GM23248 (cell line): ENCODE measurements around the gene PKIB. TPM values are rescaled to one million over a fixed set of nuclear protein-coding genes. Genes with fewer than 3 reads are reported as not detected.

ENCODE experiments used
- DNase-seq: peaks from one replicate; pipeline ENCODE4 v3.0.0-alpha.2; 2015
- H2AFZ ChIP-seq: fragments of 200-600 bp; sonication (generic); 2 replicates; pipeline ENCODE4 v1.6.1; 2016; ENCODE audit warnings: antibody characterized with exemption
- H3F3A ChIP-seq: fragments of 200-600 bp; sonication (generic); 2 replicates; pipeline ENCODE4 v1.6.1; 2016; ENCODE audit warnings: mild to moderate bottlenecking, antibody characterized with exemption, mixed run types; ENCODE audit not compliant: insufficient read depth
- H3K27ac ChIP-seq: fragments of 200-600 bp; sonication (generic); 2 replicates; pipeline ENCODE4 v1.5.1; 2016; ENCODE audit warnings: mild to moderate bottlenecking
- H3K27me3 ChIP-seq: fragments of 200-600 bp; sonication (generic); replicated peaks from 2 replicates; pipeline ENCODE4 v1.6.1; 2016; ENCODE audit warnings: mild to moderate bottlenecking; ENCODE audit not compliant: insufficient read depth
- H3K36me3 ChIP-seq: fragments of 200-600 bp; sonication (generic); 2 replicates; pipeline ENCODE4 v1.6.1; 2016; ENCODE audit warnings: low read depth, mild to moderate bottlenecking
- H3K4me1 ChIP-seq: fragments of 200-600 bp; sonication (generic); 2 replicates; pipeline ENCODE4 v1.6.1; 2016; ENCODE audit warnings: mild to moderate bottlenecking; ENCODE audit not compliant: insufficient read depth
- H3K4me2 ChIP-seq: fragments of 200-600 bp; sonication (generic); one replicate; pipeline ENCODE4 v1.6.1; 2016; ENCODE audit warnings: mild to moderate bottlenecking; ENCODE audit not compliant: unreplicated experiment
- H3K4me3 ChIP-seq: fragments of 200-600 bp; sonication (generic); 2 replicates; pipeline ENCODE4 v1.5.1; 2016; ENCODE audit warnings: mild to moderate bottlenecking
- H3K79me2 ChIP-seq: fragments of 200-600 bp; sonication (generic); 2 replicates; pipeline ENCODE4 v1.6.1; 2016; ENCODE audit warnings: mild to moderate bottlenecking; ENCODE audit not compliant: insufficient read depth
- H3K9ac ChIP-seq: fragments of 200-600 bp; sonication (generic); 2 replicates; pipeline ENCODE4 v1.6.1; 2016; ENCODE audit warnings: mild to moderate bottlenecking
- H3K9me2 ChIP-seq: fragments of 200-600 bp; sonication (generic); 2 replicates; pipeline ENCODE4 v1.6.1; 2016; ENCODE audit warnings: mixed run types, mild to moderate bottlenecking, moderate library complexity; ENCODE audit not compliant: insufficient read depth
- H3K9me3 ChIP-seq: fragments of 200-600 bp; sonication (generic); one replicate; pipeline ENCODE4 v1.6.1; 2017; ENCODE audit warnings: low read depth
- H4K20me1 ChIP-seq: fragments of 200-600 bp; sonication (generic); 2 replicates; pipeline ENCODE4 v1.6.0; 2016; ENCODE audit not compliant: insufficient read depth
- EZH2 ChIP-seq: fragments of 200-600 bp; sonication (generic); IDR thresholded peaks from 2 replicates; pipeline ENCODE4 v1.6.1; 2018; ENCODE audit warnings: antibody characterized with exemption, mild to moderate bottlenecking; ENCODE audit not compliant: insufficient read depth, poor library complexity, severe bottlenecking
- EZH2phosphoT487 ChIP-seq: fragments of 200-600 bp; sonication (generic); IDR thresholded peaks from 2 replicates; pipeline ENCODE4 v1.6.1; 2018; ENCODE audit warnings: antibody characterized with exemption, moderate library complexity, mild to moderate bottlenecking, low read depth; ENCODE audit not compliant: insufficient read depth
- WGBS, 2 experiments: methylation state at CpG; one replicate each; pipeline ENCODE4 v1.1.6; 2015 to 2017; ENCODE audit warnings: low lambda C conversion rate in 2 of 2, low coverage in 1 of 2; ENCODE audit errors: missing lambda C conversion rate in 2 of 2; 5-methylcytosine and 5-hydroxymethylcytosine counted together
- in situ Hi-C: fragments of 300-500 bp; cut with MboI; formaldehyde crosslinking; loops from 2 replicates; pipeline ENCODE4 v1.15.0; 2020
- polyA plus RNA-seq: library from polyadenylated mRNA; unstranded; fragments of >200 nt; fragmentation: Nextera tagmentation; extraction: Ambion mirVana; gene quantifications from 2 replicates; pipeline ENCODE4 v1.2.1, GENCODE V29; 2016
- total RNA-seq: library from RNA; depleted of rRNA; stranded (reverse); fragments of >200 nt; shearing (Covaris generic); gene quantifications from 2 replicates; pipeline ENCODE4 v1.2.3, GENCODE V29; 2014

PKIB gene
- total and polyA plus RNA-seq, 2 experiments from 2014 or later = 0.40 TPM; not detected in 1

- no peaks in the 10 kb centered on the region for H3K9me3 ChIP-seq
- no peak overlapping the region for H3K27ac ChIP-seq
- no peak overlapping the region for H3K4me3 ChIP-seq
- no peaks in the 10 kb centered on the region for H3K36me3 ChIP-seq
- no peak overlapping the region for H3K9ac ChIP-seq
- H4K20me1 ChIP-seq = no peaks in the 10 kb centered on the region
- H2AFZ ChIP-seq = no peak overlapping the region
- no peaks in the 10 kb centered on the region for H3K9me2 ChIP-seq
- DNase-seq = peak; percentile 11
- H3K79me2 ChIP-seq = no peaks in the 10 kb centered on the region
- TF ChIP-seq EZH2phosphoT487 (no peak), EZH2 (no peak)
- in situ Hi-C loops = no loop called here
- no peaks in the 10 kb centered on the region for H3K27me3 ChIP-seq
- H3K4me1 ChIP-seq = peaks cover 6% of the 10 kb centered on the region
- no peak overlapping the region for H3K4me2 ChIP-seq
- no peaks in the 10 kb centered on the region for H3F3A ChIP-seq
Observed at GRCh38 chr6:122651604-122652003, 41.4 kb downstream of the PKIB start.

DNA sequence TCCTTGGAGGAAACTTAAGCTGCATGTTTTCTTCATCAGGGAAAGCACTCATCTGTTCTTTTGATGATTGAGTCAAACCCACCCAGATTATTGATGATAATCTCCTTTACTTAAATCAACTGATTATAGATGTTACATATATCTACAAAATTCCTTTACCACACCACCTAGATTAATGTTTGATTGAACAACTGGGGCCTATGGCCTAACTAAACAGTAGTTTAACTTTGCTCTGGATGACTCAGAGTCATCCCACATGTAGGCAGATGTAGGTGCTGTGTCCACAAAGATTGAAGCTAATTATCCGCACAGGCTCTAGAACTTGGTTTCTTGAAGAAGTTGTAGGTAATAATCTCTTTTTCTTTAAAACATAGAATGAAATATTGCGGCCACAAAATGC is 42.2 kb downstream of the PKIB start:
- in situ Hi-C loops = no loop called here
- no peaks in the 10 kb centered on the region for H3K36me3 ChIP-seq
- H4K20me1 ChIP-seq = no peaks in the 10 kb centered on the region
- TF ChIP-seq EZH2 (no peak), EZH2phosphoT487 (no peak)
- H3K9me3 ChIP-seq = no peaks in the 10 kb centered on the region
- H3F3A ChIP-seq = no peaks in the 10 kb centered on the region
- H3K4me2 ChIP-seq = no peak overlapping the region
- 60 to 61% methylated on average over 2 of the region's 2 CpGs for WGBS, 2 experiments
- H2AFZ ChIP-seq = no peak overlapping the region
- H3K27ac ChIP-seq = no peak overlapping the region
- H3K9me2 ChIP-seq = no peaks in the 10 kb centered on the region
- H3K9ac ChIP-seq = no peak overlapping the region
- H3K4me3 ChIP-seq = no peak overlapping the region
- H3K4me1 ChIP-seq = peaks cover 6% of the 10 kb centered on the region
- no peak for DNase-seq
- no peaks in the 10 kb centered on the region for H3K79me2 ChIP-seq
- no peaks in the 10 kb centered on the region for H3K27me3 ChIP-seq

GRCh38 chr6:122653094-122653493 is 42.9 kb downstream of the PKIB start:
- Histone ChIP-seq H3K36me3 (no peaks in the 10 kb centered on the region), H3K9ac (no peak overlapping the region), H3K27ac (no peak overlapping the region)

DNA sequence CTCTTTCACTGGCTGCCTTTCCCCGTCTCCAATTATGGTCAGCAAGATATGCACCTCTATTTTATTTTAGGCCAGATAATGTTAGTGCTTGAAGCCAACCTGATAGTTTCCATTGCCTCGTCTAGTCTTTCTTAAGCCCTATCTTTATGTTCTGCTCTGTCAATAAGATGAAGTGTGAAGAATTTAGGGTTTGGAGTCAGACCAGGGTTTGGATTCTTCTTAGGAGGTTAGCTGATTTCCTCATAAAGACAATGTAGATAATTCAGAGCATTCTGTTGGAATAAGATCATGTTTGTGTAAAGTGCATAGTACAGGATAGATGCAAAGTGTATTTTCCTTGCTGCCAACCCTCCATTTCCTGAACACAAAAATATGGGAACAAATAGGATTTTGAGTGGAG is 43.8 kb downstream of the PKIB start:
- Histone ChIP-seq H3K36me3 (no peaks in the 10 kb centered on the region), H4K20me1 (no peaks in the 10 kb centered on the region), H3K4me1 (peaks cover 6% of the 10 kb centered on the region), H3F3A (no peaks in the 10 kb centered on the region), H3K27ac (no peak overlapping the region), H3K4me2 (no peak overlapping the region), H3K9me2 (no peaks in the 10 kb centered on the region), H3K9me3 (no peaks in the 10 kb centered on the region), H3K4me3 (no peak overlapping the region), H3K79me2 (no peaks in the 10 kb centered on the region), H3K9ac (no peak overlapping the region), H3K27me3 (no peaks in the 10 kb centered on the region), H2AFZ (no peak overlapping the region)
- WGBS, 2 experiments = 25 to 32% methylated on average over 2 of the region's 2 CpGs
- no peak for DNase-seq
- in situ Hi-C loops = no loop called here
- no peak for TF ChIP-seq EZH2phosphoT487
- TF ChIP-seq EZH2 = no peak

More at GRCh38 chr6:122653094-122653493, 42.9 kb downstream of the PKIB start:
- peaks cover 6% of the 10 kb centered on the region for H3K4me1 ChIP-seq
- no peaks in the 10 kb centered on the region for H3K27me3 ChIP-seq
- H2AFZ ChIP-seq = no peak overlapping the region
- H3K9me3 ChIP-seq = no peaks in the 10 kb centered on the region
- in situ Hi-C loops = no loop called here
- TF ChIP-seq EZH2 (no peak), EZH2phosphoT487 (no peak)
- no peaks in the 10 kb centered on the region for H3F3A ChIP-seq
- H3K4me2 ChIP-seq = no peak overlapping the region
- DNase-seq = no peak
- H3K9me2 ChIP-seq = no peaks in the 10 kb centered on the region
- no peaks in the 10 kb centered on the region for H4K20me1 ChIP-seq
- H3K79me2 ChIP-seq = no peaks in the 10 kb centered on the region
- no peak overlapping the region for H3K4me3 ChIP-seq
- WGBS, 2 experiments = 44 to 45% methylated on average over 2 of the region's 2 CpGs

DNA sequence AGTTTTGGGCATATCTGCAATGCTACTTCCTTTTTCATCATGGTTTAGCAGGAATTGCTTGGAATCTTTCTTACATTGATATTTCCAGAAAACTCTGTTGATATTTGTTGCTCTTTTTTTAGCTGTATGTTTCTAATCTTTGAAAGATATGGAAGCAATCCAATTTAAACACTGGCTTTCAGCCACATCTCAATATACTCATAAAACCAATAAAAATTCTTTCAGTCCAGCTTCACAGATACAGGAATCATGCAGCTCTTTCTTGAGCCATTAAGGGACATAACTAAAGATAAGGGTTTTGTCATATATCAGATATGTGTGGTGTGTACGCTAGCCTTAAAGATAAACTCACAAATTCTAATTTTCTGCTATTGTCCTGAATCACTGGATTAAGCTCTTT is 47.4 kb downstream of the PKIB start:
- no peak for DNase-seq
- Histone ChIP-seq H3K36me3 (no peaks in the 10 kb centered on the region), H3K4me2 (no peak overlapping the region), H3K4me3 (no peak overlapping the region), H3K79me2 (no peaks in the 10 kb centered on the region), H3K9me2 (no peaks in the 10 kb centered on the region), H3K9ac (no peak overlapping the region), H3K27me3 (no peaks in the 10 kb centered on the region), H3K9me3 (no peaks in the 10 kb centered on the region), H2AFZ (no peak overlapping the region), H4K20me1 (no peaks in the 10 kb centered on the region), H3K27ac (no peak overlapping the region), H3K4me1 (peaks cover 6% of the 10 kb centered on the region; the same call in 1 of the 2 replicates), H3F3A (no peaks in the 10 kb centered on the region)
- in situ Hi-C loops = no loop called here
- 81 to 94% methylated on average over 1 of the region's 1 CpG for WGBS, 2 experiments
- TF ChIP-seq EZH2phosphoT487 (no peak), EZH2 (no peak)
